Karpas-422 (cell line): Measurements from ENCODE around the gene PKP3. TPM values are rescaled to one million over a fixed set of nuclear protein-coding genes. Genes with fewer than 3 reads are reported as not detected.

ENCODE experiments used
- DNase-seq: peaks from one replicate; pipeline ENCODE4 v3.0.0-alpha.2; 2015
- H2AFZ ChIP-seq: fragments of 200-600 bp; sonication (generic); 2 replicates; pipeline ENCODE4 v1.6.1; 2014; ENCODE audit warnings: antibody characterized with exemption, low read length, mixed read lengths
- H3K27ac ChIP-seq: fragments of 200-600 bp; sonication (generic); 2 replicates; pipeline ENCODE4 v1.5.1; 2014; ENCODE audit warnings: mild to moderate bottlenecking, low read length, moderate library complexity
- H3K27me3 ChIP-seq: fragments of 200-600 bp; sonication (generic); 2 replicates; pipeline ENCODE4 v1.6.1; 2014; ENCODE audit warnings: low read length, mixed read lengths
- H3K36me3 ChIP-seq: fragments of 200-600 bp; sonication (generic); 2 replicates; pipeline ENCODE4 v1.6.1; 2014; ENCODE audit warnings: low read length, mixed read lengths; ENCODE audit not compliant: insufficient read depth
- H3K4me1 ChIP-seq: fragments of 200-600 bp; sonication (generic); 2 replicates; pipeline ENCODE4 v1.6.1; 2014; ENCODE audit warnings: mild to moderate bottlenecking, low read length, mixed read lengths
- H3K4me2 ChIP-seq: fragments of 200-600 bp; sonication (generic); 2 replicates; pipeline ENCODE4 v1.6.1; 2014; ENCODE audit warnings: low read length, low read depth, mild to moderate bottlenecking; ENCODE audit not compliant: poor library complexity, severe bottlenecking
- H3K4me3 ChIP-seq: fragments of 200-600 bp; sonication (generic); 2 replicates; pipeline ENCODE4 v1.5.1; 2014; ENCODE audit warnings: mild to moderate bottlenecking, antibody characterized with exemption, low read length, mixed read lengths
- H3K79me2 ChIP-seq: fragments of 200-600 bp; sonication (generic); 2 replicates; pipeline ENCODE4 v1.6.1; 2014; ENCODE audit warnings: mild to moderate bottlenecking, low read length, mixed read lengths
- H3K9ac ChIP-seq: fragments of 200-600 bp; sonication (generic); 2 replicates; pipeline ENCODE4 v1.6.0; 2014; ENCODE audit warnings: low read length
- H3K9me2 ChIP-seq: fragments of 200-600 bp; sonication (generic), shearing (Covaris generic); replicated peaks from 2 replicates; pipeline ENCODE4 v1.6.0; 2014; ENCODE audit warnings: mild to moderate bottlenecking, low read length, moderate library complexity; ENCODE audit not compliant: insufficient read depth
- H3K9me3 ChIP-seq: fragments of 300-700, 200-600 bp; sonication (generic); 2 replicates; pipeline ENCODE4 v1.6.1; 2014; ENCODE audit warnings: low read length, mixed read lengths
- H4K20me1 ChIP-seq: fragments of 200-600 bp; sonication (generic); 2 replicates; pipeline ENCODE4 v1.6.1; 2014; ENCODE audit warnings: mild to moderate bottlenecking, antibody characterized with exemption, low read length, low read depth; ENCODE audit not compliant: insufficient read depth
- total RNA-seq: library from RNA; depleted of rRNA; stranded (reverse); fragments of >200 nt; shearing (Covaris generic); gene quantifications from 2 replicates; pipeline ENCODE4 v1.2.3, GENCODE V29; 2014; ENCODE audit warnings: low replicate concordance

PKP3 gene
- total RNA-seq, 1 experiment from 2014 or later, result not detected

DNA sequence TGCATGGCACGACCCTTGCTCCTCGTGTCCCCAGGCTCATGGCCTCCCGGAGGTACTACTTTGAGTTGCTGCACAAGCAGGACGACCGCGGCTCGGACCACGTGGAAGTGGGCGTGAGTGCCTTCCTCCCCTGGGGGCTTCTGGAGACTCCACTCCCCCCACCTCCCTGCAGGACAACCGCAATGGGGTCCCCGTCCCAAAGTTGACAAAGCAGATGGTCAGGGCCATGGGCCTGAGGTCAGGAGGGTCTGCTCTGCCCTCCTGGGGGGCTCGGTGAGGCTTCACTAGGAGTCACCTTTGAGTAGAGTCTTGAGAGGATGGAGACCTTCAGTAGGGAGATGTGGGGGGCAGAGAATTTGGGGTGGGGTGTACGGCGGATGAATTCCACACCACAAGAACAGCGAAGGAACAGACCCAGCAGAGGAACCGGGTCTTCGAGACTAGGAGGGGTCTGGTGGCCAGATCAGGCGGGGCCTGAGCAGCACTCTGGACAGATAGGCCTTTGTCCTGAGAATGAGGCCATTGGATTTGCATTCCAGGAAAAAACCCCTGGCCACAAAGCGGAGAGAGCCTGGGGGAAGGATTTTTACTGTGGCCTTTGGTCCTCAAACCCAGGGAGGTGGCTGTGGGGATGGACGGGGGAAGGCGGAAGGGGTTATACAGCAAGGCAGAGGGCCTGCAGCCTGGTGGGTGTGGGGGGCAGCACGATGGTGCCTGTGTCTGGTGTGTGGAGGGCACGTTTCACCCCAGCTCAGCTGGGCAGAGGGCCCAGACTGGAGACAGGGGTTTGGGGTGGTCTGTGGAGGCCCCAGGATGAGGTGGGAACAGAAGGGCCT, 20.1 kb upstream of the PKP3 start:
- no peaks in the 10 kb centered on the region for H3K4me1 ChIP-seq
- no peaks in the 10 kb centered on the region for H3K79me2 ChIP-seq
- no peaks in the 10 kb centered on the region for H3K36me3 ChIP-seq
- H3K9me3 ChIP-seq, result no peaks in the 10 kb centered on the region
- no peaks in the 10 kb centered on the region for H4K20me1 ChIP-seq
- no peak overlapping the region for H3K9ac ChIP-seq
- H3K27ac ChIP-seq, result no peak overlapping the region
- H3K9me2 ChIP-seq, result no peaks in the 10 kb centered on the region
- H2AFZ ChIP-seq, result no peak overlapping the region
- no peak overlapping the region for H3K4me2 ChIP-seq
- no peak for DNase-seq
- H3K4me3 ChIP-seq, result no peak overlapping the region
- no peaks in the 10 kb centered on the region for H3K27me3 ChIP-seq

DNA sequence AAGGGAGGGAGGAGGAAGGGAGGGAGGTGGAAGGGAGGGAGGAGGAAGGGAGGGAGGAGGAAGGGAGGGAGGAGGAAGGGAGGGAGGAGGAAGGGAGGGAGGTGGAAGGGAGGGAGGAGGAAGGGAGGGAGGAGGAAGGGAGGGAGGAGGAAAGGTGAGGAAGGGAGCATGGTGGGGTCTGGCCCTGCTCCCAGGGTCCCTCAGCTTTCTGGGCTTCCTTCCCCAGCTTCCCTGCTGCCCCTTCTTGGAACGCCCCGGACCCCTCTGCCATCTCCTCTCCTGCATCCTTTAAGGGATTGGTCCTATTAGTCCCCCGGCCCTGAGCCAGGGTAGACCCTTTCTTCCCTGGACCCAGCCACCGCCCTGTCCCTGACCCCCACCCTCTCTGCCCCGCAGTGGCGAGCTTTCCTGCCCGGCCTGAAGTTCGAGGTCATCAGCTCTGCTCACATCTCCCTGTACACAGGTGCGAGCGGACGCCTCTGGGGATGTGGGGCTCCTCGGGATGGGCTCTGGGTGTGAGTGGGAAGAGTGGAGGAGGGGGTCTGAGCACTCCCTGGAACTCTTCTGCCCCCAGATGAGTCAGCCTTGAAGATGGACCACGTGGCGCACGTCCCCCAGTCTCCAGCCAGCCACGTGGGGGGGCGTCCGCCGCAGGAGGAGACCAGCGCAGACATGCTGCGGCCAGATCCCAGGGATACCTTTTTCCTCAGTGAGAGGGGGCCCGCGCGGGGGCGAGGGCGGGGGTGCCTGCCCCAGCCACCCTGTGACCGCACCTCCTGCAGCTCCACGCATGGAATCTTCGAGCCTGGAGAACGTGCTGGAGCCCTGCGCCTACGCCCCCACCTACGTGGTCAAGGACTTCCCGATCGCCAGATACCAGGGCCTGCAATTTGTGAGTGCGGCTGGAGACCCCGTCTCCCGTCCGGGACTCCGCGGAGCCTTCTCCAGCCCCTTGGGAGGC, 18.7 kb upstream of the PKP3 start:
- Histone ChIP-seq H2AFZ (no peak overlapping the region), H3K36me3 (no peaks in the 10 kb centered on the region), H3K4me2 (no peak overlapping the region), H3K9me3 (no peaks in the 10 kb centered on the region), H3K27me3 (no peaks in the 10 kb centered on the region), H3K9ac (no peak overlapping the region), H3K4me1 (no peaks in the 10 kb centered on the region), H3K4me3 (no peak overlapping the region), H3K9me2 (no peaks in the 10 kb centered on the region), H3K27ac (no peak overlapping the region), H3K79me2 (no peaks in the 10 kb centered on the region), H4K20me1 (no peaks in the 10 kb centered on the region)
- DNase-seq, result no peak

DNA sequence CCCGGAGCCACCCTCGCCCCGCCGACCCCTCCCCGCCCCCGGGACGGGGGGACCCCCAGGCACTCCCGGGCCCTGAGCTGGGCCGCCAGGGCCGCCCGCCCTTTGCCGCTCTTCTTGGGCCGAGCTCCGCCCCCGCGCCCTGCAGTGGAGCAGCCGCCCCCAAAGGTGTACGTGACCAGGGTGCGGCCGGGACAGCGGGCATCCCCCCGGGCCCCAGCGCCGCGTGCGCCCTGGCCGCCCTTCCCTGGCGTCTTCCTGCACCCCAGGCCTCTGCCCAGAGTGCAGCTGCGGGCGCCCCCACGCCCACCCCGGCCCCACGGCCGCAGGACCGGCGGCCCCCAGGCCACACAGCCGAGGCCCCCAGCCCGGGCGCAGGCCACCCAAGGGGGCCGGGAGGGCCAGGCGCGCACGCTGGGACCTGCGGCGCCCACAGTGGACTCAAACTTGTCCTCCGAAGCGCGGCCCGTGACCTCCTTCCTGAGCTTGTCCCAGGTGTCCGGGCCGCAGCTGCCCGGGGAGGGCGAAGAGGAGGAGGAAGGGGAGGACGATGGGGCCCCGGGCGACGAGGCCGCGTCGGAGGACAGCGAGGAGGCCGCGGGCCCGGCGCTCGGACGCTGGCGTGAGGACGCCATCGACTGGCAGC, 17.4 kb upstream of the PKP3 start:
- no peaks in the 10 kb centered on the region for H3K9me2 ChIP-seq
- no peaks in the 10 kb centered on the region for H3K9me3 ChIP-seq
- H3K4me3 ChIP-seq, result no peak overlapping the region
- no peak overlapping the region for H3K9ac ChIP-seq
- no peaks in the 10 kb centered on the region for H3K4me1 ChIP-seq
- no peaks in the 10 kb centered on the region for H4K20me1 ChIP-seq
- DNase-seq, result no peak
- H2AFZ ChIP-seq, result no peak overlapping the region
- H3K27me3 ChIP-seq, result no peaks in the 10 kb centered on the region
- H3K27ac ChIP-seq, result no peak overlapping the region
- H3K79me2 ChIP-seq, result no peaks in the 10 kb centered on the region
- H3K4me2 ChIP-seq, result no peak overlapping the region
- H3K36me3 ChIP-seq, result no peaks in the 10 kb centered on the region

DNA sequence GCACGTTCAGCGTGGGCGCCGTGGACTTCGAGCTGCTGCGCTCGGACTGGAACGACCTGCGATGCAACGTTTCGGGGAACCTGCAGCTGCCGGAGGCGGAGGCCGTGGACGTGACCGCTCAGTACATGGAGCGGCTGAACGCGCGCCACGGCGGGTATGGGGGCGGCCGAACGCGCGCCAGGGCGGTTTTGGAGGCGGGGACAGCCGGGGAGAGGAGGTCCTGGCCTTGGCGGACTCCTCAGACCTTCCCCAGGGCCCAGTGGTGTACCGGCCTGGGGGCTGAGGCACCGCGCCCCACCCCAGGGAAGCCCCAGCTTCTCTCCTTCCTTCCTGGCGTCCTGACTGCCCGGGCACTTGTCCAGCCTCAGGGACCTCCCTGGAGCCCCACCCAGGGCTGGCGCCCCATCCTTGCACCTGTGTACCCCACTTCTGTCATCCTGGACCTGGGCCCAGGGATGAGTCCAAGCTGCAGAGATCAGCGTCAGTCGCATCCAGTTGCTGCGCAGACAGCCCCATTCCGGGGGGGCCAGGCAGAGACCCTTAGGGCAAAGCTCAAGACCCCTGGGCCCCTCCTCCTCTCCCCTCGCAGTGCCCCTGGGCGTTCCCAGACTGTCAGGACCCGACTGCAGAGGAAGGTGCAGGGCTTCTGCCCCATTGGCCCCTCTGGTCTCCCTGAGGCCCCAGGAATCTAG, 16.7 kb upstream of the PKP3 start:
- no peaks in the 10 kb centered on the region for H3K9me3 ChIP-seq
- H3K27me3 ChIP-seq, result no peaks in the 10 kb centered on the region
- H3K27ac ChIP-seq, result no peak overlapping the region
- no peak overlapping the region for H2AFZ ChIP-seq
- no peaks in the 10 kb centered on the region for H3K9me2 ChIP-seq
- DNase-seq, result no peak
- H3K4me3 ChIP-seq, result no peak overlapping the region
- no peaks in the 10 kb centered on the region for H3K79me2 ChIP-seq
- no peaks in the 10 kb centered on the region for H4K20me1 ChIP-seq
- H3K4me2 ChIP-seq, result no peak overlapping the region
- no peaks in the 10 kb centered on the region for H3K4me1 ChIP-seq
- no peaks in the 10 kb centered on the region for H3K36me3 ChIP-seq
- H3K9ac ChIP-seq, result no peak overlapping the region

DNA sequence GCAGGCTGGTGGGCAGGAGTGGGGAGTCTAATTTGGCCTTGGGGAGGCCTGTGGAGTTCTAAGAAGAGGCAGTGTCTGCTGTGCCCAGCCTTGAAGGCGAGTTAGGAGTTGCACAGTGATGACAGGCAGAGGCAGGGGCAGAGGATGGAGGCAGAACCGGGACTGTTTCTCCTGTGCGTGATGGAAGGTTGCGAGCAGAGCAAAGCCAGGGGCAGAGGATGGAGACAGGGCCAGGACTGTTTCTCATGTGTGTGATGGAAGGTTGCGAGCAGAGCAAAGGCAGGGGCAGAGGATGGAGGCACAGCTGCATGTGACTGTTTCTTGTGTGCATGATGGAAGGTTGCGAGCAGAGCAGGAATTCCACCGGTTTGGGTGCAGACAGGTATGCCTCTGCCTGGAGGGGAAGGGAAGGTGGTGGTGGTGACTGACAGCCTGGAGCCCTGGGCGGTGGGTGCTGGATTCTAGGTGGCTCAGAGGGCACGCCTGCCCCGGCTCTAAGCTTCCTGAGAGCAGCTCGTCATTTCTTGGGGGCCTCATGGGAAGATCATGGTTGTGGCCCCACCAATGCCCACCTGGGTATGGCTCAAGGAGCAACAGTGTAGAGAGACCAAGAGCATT, 16.0 kb upstream of the PKP3 start:
- Histone ChIP-seq H3K27me3 (no peaks in the 10 kb centered on the region), H3K36me3 (no peaks in the 10 kb centered on the region), H2AFZ (no peak overlapping the region), H3K9me3 (no peaks in the 10 kb centered on the region), H3K27ac (no peak overlapping the region), H3K4me1 (no peaks in the 10 kb centered on the region), H3K9ac (no peak overlapping the region), H3K4me3 (no peak overlapping the region), H3K79me2 (no peaks in the 10 kb centered on the region), H4K20me1 (no peaks in the 10 kb centered on the region), H3K4me2 (no peak overlapping the region), H3K9me2 (no peaks in the 10 kb centered on the region)
- DNase-seq, result no peak

DNA sequence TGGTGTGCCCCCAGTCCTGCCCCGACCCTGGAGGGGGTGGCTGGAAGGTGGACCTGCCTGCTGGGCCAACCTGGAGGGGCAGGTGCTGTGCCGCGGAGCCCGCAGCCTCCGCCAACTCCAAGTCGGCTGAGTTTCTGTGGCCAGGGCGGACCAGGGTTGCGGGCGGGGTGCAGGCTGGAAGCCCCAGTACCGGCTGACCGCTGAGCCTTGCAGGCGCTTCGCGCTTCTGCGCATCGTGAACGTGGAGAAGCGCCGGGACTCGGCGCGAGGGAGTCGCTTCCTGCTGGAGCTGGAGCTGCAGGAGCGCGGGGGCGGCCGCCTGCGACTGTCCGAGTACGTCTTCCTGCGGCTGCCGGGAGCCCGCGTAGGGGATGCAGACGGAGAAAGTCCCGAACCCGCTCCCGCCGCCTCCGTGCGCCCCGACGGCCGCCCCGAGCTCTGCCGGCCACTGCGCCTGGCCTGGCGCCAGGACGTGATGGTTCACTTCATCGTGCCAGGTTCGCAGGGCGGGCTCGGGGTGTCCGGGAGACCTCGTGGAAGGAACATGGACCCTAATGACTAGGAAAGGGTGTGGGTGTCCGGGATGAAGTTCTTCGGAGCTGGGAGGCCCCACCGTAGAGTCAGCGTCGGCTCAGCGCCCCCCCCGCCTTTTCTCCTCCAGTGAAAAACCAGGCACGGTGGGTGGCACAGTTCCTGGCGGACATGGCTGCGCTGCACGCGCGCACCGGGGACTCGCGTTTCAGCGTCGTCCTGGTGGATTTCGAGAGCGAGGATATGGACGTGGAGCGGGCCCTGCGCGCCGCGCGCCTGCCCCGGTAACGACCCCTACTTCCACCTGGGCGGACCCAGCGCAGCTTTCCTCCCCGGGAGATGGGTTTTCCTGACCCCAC, 14.6 kb upstream of the PKP3 start:
- Histone ChIP-seq H3K4me1 (no peaks in the 10 kb centered on the region), H3K9ac (no peak overlapping the region), H3K27ac (no peak overlapping the region)

DNA sequence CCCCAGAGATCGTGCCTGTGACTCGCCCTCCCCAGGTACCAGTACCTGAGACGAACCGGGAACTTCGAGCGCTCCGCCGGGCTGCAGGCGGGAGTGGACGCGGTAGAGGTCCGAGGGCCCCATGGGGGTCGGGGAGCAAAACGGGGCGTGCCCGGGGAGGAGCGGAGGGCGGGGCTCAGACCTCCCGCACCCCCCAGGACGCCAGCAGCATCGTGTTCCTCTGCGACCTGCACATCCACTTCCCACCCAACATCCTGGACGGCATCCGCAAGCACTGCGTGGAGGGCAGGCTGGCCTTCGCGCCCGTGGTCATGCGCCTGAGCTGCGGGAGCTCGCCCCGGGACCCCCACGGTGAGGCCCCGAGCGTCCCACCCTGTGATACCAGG, 13.9 kb upstream of the PKP3 start:
- H3K4me3 ChIP-seq, result no peak overlapping the region
- no peaks in the 10 kb centered on the region for H3K79me2 ChIP-seq
- H2AFZ ChIP-seq, result no peak overlapping the region
- H3K4me2 ChIP-seq, result no peak overlapping the region
- no peaks in the 10 kb centered on the region for H3K4me1 ChIP-seq
- H3K9me3 ChIP-seq, result no peaks in the 10 kb centered on the region
- no peak overlapping the region for H3K9ac ChIP-seq
- no peaks in the 10 kb centered on the region for H3K9me2 ChIP-seq
- H4K20me1 ChIP-seq, result no peaks in the 10 kb centered on the region
- no peaks in the 10 kb centered on the region for H3K36me3 ChIP-seq
- H3K27me3 ChIP-seq, result no peaks in the 10 kb centered on the region
- no peak overlapping the region for H3K27ac ChIP-seq
- no peak for DNase-seq

More for the DNA sequence above, 14.6 kb upstream of the PKP3 start:
- H3K4me3 ChIP-seq, result no peak overlapping the region
- H3K4me2 ChIP-seq, result no peak overlapping the region
- H4K20me1 ChIP-seq, result no peaks in the 10 kb centered on the region
- H2AFZ ChIP-seq, result no peak overlapping the region
- H3K79me2 ChIP-seq, result no peaks in the 10 kb centered on the region
- DNase-seq, result no peak
- no peaks in the 10 kb centered on the region for H3K9me3 ChIP-seq
- no peaks in the 10 kb centered on the region for H3K9me2 ChIP-seq
- no peaks in the 10 kb centered on the region for H3K27me3 ChIP-seq
- no peaks in the 10 kb centered on the region for H3K36me3 ChIP-seq
